ENCODE measurements around the gene KLHDC7B. TPM values are rescaled to one million over a fixed set of nuclear protein-coding genes. Genes with fewer than 3 reads are reported as not detected.
A peak's percentile ranks its signal among the peaks of the same experiment; 100 is the strongest.

The KLHDC7B gene
- total and polyA plus RNA-seq, 12 donors = 0.06 to 0.69 (median 0.19) TPM; not detected in 2

DNA sequence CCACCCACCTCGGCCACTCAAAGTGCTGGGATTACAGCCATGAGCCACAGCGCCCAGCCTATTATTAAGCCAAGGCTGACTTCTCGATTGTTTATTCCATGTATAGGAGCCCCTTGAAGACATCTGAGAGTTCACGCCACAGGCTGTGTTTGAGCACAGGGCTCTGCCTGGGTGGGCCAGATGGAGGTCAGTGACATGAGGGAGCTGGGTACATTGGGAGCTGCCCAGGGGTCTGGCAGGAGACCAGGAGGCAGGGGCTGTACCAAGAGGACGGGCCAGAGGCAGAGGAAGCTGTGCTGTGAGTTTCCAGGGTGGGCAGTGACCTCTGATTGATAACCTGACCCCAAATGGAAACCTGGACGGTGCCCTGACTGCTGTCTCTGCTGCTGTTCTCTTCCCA is 43.6 kb upstream of the KLHDC7B start:
- Histone ChIP-seq H3K9me3 (replicated peaks in 1 of 3) (no peaks in the 10 kb centered on the region), H3K27me3 (no peaks in the 10 kb centered on the region), H3K4me3 (no peak overlapping the region), H3K27ac (no peak overlapping the region), H3K4me1 (replicated peaks in 1 of 2) (peaks cover 8 to 18% of the 10 kb centered on the region in 2 donors), H3K36me3 (replicated peaks in 1 of 2) (peaks cover 0 to 32% of the 10 kb centered on the region in 2 donors)
- TF ChIP-seq, protein P1, sequence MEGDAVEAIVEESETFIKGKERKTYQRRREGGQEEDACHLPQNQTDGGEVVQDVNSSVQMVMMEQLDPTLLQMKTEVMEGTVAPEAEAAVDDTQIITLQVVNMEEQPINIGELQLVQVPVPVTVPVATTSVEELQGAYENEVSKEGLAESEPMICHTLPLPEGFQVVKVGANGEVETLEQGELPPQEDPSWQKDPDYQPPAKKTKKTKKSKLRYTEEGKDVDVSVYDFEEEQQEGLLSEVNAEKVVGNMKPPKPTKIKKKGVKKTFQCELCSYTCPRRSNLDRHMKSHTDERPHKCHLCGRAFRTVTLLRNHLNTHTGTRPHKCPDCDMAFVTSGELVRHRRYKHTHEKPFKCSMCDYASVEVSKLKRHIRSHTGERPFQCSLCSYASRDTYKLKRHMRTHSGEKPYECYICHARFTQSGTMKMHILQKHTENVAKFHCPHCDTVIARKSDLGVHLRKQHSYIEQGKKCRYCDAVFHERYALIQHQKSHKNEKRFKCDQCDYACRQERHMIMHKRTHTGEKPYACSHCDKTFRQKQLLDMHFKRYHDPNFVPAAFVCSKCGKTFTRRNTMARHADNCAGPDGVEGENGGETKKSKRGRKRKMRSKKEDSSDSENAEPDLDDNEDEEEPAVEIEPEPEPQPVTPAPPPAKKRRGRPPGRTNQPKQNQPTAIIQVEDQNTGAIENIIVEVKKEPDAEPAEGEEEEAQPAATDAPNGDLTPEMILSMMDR (IDR thresholded peaks at IDR 0.05) = no peak
- TF ChIP-seq POLR2A (IDR thresholded peaks at IDR 0.05) = no peak
- intact Hi-C loops (cut with DNase I) = no loop called here
- 85 to 92% (median 91%) methylated on average over 5 to 6 of the region's 6 CpGs for WGBS, 4 donors
- DNase-seq = no peak

DNA sequence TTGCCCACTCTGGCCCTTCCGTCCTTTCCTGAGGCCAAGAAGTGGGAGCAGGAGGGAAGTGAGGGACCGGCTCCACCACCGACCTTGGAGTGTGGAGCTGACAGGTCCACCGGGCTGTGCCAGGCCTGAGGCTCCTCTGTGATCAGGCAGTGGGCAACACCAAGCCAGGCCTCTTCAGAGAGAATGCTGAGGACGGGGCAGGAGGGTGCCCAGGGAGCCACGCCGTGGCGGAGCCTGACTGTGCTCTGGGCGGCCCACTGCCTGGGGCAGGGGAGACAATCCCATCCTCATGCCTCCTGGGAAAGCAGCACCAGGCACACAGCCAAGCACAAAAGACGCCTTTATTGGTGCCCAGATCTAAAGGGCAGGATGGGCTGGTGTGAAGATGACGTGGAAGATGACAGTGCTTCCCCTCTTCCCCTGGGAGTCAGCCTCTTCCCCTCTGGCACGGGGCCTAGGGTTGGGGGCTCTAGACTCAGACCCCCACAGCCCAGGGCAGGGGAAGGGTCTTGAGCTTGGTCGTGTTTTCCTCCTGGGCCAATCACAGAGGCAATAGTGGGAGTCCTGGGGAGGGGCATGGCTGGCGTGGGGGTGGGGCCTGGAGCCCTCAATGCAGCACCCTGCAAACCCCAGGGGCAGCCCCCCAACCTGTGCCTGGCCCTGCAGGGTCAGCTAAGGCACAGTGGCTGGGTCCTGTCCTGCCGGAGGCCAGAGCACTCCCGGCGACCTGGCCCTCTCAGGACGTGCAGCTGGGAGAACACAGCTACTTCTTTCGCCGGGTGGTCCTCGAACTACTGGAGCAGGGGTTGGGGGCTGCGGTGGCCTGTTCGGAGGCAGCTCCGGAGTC is 42.8 kb upstream of the KLHDC7B start:
- Histone ChIP-seq H3K36me3 (replicated peaks in 1 of 2) (peaks cover 0 to 32% of the 10 kb centered on the region in 2 donors), H3K9me3 (replicated peaks in 1 of 3) (no peaks in the 10 kb centered on the region), H3K4me1 (replicated peaks in 1 of 2) (peaks cover 8 to 18% of the 10 kb centered on the region in 2 donors), H3K4me3 (no peak overlapping the region), H3K27ac (no peak overlapping the region), H3K27me3 (no peaks in the 10 kb centered on the region)
- intact Hi-C loops (cut with DNase I) = no loop called here
- DNase-seq = no peak
- TF ChIP-seq, protein P1 (IDR thresholded peaks at IDR 0.05) = no peak
- TF ChIP-seq POLR2A (IDR thresholded peaks at IDR 0.05) = no peak
- WGBS, 4 donors = 65 to 92% (median 85%) methylated on average over 4 to 24 of the region's 24 CpGs

DNA sequence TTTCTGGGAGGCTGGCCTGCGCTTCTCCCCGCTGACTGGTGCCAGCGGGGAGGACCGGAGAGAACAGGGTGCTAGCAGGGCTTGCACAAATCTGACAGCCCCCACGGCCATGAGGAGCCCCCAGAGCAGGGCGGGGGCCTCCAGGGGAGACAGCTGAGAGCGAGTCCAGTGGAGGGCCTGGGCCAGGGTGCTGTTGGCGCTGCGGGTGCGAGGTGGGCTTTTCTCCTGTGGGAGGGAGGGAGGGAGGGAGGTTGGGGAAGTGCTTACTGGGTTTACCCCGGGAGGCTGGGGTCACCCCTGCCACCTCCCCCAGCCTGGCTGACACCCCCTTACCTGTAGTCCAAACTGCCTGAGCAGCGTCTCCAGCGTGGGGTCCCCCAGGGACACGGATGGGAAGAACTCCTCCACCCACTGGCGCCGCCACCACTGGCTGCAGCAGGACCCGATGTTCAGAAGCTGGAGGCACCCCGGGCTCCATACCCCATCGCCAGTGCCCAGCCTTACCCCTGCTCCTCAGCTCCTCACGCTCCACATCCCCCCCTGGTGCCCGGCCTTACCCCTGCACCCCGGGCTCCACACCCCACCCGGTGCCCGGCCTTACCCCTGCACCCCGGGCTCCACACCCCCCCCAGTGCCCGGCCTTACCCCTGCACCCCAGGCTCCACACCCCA is 42.1 kb upstream of the KLHDC7B start:
- TF ChIP-seq, protein P1 (IDR thresholded peaks at IDR 0.05) = no peak
- no peak for TF ChIP-seq POLR2A (IDR thresholded peaks at IDR 0.05)
- Histone ChIP-seq H3K36me3 (replicated peaks in 1 of 2) (peaks cover 0 to 32% of the 10 kb centered on the region in 2 donors), H3K9me3 (replicated peaks in 1 of 3) (no peaks in the 10 kb centered on the region), H3K4me1 (replicated peaks in 1 of 2) (peaks cover 8 to 19% of the 10 kb centered on the region in 2 donors), H3K27me3 (no peaks in the 10 kb centered on the region), H3K4me3 (no peak overlapping the region), H3K27ac (no peak overlapping the region)
- WGBS, 4 donors = 80 to 100% (median 92%) methylated on average over 1 to 25 of the region's 26 CpGs
- intact Hi-C loops (cut with DNase I) = no loop called here
- no peak for DNase-seq

DNA sequence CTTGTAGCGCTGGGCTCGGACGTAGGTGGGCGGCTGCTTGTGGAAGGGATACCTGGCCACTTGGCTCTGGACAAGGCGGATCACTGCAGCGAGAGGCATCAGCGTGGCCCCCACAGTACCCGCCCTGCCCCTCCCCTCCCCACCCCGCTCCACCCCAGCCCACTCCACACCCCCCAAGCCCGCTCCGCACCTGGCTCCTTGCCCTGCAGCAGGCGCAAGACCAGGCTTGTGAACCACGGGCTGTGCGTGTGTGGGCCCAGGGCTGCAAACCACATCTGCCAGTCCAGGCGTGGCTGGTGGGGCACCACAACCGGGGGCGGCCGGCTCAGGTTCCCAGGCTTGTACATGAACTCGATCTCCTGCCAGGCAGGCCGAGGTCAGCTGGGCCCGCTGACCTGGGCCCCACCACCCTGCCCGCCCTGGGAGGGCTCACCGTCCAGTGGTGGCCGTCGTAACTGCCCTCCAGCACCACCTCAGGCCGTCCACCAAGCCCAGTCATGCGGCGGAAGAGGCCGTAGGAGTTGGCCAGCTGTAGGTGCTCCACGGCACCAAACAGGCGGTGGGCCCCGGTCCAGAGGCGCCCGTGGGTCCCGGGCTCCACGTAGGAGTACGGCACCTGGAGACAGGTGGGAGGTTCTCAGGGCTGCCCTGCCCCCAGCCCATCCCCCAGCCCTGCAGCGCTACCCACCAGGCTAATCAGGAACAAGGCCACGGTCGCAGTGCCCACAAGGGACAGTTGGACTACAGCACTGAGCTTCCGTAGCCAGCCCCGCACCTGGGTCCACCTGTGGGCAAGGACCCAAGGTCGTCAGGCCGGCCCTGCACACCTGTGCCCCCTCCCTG is 41.1 kb upstream of the KLHDC7B start:
- Histone ChIP-seq H3K27ac (no peak overlapping the region), H3K36me3 (replicated peaks in 1 of 2) (peaks cover 0 to 32% of the 10 kb centered on the region in 2 donors), H3K9me3 (replicated peaks in 1 of 3) (no peaks in the 10 kb centered on the region), H3K4me3 (no peak overlapping the region), H3K4me1 (replicated peaks in 1 of 2) (peaks cover 8 to 25% of the 10 kb centered on the region in 2 donors), H3K27me3 (no peaks in the 10 kb centered on the region)
- TF ChIP-seq, protein P1 (IDR thresholded peaks at IDR 0.05) = no peak
- no peak for TF ChIP-seq POLR2A (IDR thresholded peaks at IDR 0.05)
- 94 to 100% (median 97%) methylated on average over 1 to 44 of the region's 44 CpGs for WGBS, 4 donors
- intact Hi-C loops (cut with DNase I) = no loop called here
- DNase-seq = peak in 2 of 7 donors; percentile 24 to 31

Data from adrenal gland (tissue), 12 donors.